Mesodermal cell (in vitro differentiated cells): ENCODE measurements around the gene TAF8.

Experiments
- H3K27ac ChIP-seq: 2 replicates; pipeline ENCODE4 v1.7.0; 2013; ENCODE audit warnings: mild to moderate bottlenecking, low read depth, low read length, moderate library complexity; ENCODE audit not compliant: severe bottlenecking
- H3K36me3 ChIP-seq: 2 replicates; pipeline ENCODE4 v1.7.1; 2013; ENCODE audit warnings: mild to moderate bottlenecking, low read length, moderate library complexity; ENCODE audit not compliant: control insufficient read depth, insufficient read depth
- H3K4me1 ChIP-seq: one replicate; pipeline ENCODE4 v1.7.1; 2013; ENCODE audit warnings: mild to moderate bottlenecking, low read length; ENCODE audit not compliant: insufficient read depth, control insufficient read depth, poor library complexity, severe bottlenecking
- H3K4me3 ChIP-seq: 2 replicates; pipeline ENCODE4 v1.7.0; 2013; ENCODE audit warnings: low read length, control low read depth, mild to moderate bottlenecking; ENCODE audit not compliant: insufficient read depth, poor library complexity, severe bottlenecking; ENCODE audit errors: extremely low read depth
- H3K9me3 ChIP-seq: 2 replicates; pipeline ENCODE4 v1.7.1; 2013; ENCODE audit warnings: mild to moderate bottlenecking, low read length, moderate library complexity; ENCODE audit not compliant: control insufficient read depth
- WGBS, 2 experiments: methylation state at CpG; one replicate each; pipeline ENCODE4 v1.1.5; 2013; ENCODE audit warnings: missing lambda C conversion rate in 2 of 2; ENCODE audit not compliant: insufficient coverage in 2 of 2; 5-methylcytosine and 5-hydroxymethylcytosine counted together

TAF8 gene

DNA sequence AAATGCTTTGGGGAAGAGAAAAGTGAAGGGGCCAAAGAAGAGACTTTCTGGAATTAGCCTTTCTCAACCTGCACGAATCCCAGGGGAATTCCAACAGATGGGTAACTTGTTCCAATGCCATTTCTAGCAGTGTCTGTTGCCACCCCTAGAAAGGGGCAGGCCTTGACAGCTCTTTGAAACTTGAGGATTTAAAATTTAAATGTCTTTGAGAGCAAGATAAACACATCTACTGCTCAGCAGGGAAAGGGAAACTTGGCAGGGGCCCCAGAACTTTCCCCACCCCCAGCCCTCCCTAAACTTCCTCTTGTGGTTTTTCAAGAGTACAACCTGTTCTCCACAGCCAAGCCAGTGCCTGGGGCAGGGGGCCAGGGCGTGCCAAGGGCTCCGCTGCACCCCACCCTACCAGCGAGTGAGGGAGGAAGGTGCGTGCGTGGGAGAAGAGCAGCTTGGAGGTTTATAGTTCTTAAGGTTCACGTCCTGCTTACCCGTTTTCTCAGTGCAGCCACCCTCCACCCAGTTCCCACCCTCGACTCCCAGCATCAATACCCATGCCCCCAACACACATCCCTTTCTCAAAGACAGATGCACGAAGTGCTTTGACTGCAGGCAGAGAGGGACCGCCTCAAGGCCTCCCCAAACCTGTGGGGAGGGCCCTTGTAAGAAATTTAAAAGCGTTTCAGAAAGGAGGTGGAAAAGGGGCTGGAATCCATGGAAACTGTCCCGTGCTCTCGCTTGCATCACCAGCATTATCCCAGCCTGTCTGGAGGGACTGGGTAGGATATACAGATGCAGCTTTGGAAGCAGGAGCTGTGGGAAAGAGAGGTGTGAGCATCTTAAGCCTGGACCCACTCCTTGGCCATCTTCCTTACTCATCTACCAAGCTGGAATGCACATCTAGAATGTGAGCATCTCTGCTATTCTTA lies 4.5 kb upstream of the TAF8 start:
- H3K36me3 ChIP-seq: no peaks in the 10 kb centered on the region
- H3K4me1 ChIP-seq: peaks cover 33% of the 10 kb centered on the region
- no peaks in the 10 kb centered on the region for H3K9me3 ChIP-seq
- no peak overlapping the region for H3K27ac ChIP-seq
- H3K4me3 ChIP-seq: no peak overlapping the region
- WGBS, 2 experiments: 13 to 18% methylated on average over 3 to 9 of the region's 14 CpGs

DNA sequence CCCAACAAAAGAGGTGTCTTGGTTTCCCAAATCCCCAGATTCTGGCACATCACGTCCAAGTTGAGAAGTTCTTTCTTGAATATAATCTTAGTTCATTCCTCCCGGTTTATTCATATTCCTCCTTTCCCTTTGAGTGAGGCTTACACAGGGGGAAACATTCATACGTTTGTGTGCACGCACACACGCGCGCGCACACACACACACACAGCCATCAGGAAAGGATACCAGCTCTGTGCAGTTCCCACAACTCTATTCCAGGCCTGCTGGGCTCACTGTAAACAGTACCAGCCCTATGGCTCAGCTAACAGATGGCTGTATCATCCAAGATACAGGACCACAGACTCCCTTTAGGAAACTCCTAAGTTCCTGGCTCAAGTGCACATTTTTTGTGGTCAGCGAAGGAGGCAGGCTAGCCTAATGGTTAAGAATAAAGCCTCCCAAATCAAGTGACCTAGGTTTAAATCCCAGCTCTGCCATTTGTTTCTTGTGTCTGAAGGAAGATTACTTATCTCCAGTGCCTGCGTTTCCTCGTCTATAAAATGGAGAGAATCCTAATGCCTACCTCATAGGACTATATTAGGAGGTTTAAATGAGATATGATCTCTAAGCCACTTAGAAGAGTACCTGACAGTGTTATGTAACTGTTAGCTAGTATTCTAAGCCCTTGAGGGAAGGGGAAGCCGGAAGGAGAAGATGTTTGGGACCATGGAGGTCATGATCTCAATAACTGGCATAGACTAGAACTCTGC lies 3.7 kb upstream of the TAF8 start:
- Histone ChIP-seq H3K27ac (no peak overlapping the region), H3K4me3 (no peak overlapping the region), H3K4me1 (peaks cover 35% of the 10 kb centered on the region), H3K36me3 (peaks cover 3% of the 10 kb centered on the region), H3K9me3 (no peaks in the 10 kb centered on the region)
- WGBS, 2 experiments: 63% methylated on average over 5 to 9 of the region's 12 CpGs

DNA sequence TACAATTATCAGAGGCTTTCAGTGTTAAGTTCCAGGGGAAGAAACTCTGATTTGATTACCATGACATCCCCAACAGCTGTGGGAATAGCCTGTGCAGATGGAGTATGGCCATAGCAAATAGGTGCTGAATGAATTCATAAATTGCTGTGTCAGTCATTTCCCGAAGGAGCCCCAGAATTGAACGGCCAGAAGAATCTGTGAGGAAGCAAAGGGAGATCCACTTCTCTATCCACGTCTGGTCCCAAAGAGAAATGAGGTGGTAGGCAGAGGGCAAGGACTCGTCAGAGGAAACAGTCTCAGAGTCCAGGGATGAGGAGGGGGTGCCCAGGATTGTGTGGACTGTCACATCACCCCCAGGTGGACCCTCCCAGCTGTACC lies 3.1 kb upstream of the TAF8 start:
- no peak overlapping the region for H3K4me3 ChIP-seq
- 90 to 100% methylated on average over 1 to 4 of the region's 4 CpGs for WGBS, 2 experiments
- peaks cover 8% of the 10 kb centered on the region for H3K36me3 ChIP-seq
- H3K9me3 ChIP-seq: no peaks in the 10 kb centered on the region
- H3K27ac ChIP-seq: no peak overlapping the region
- H3K4me1 ChIP-seq: peaks cover 35% of the 10 kb centered on the region

DNA sequence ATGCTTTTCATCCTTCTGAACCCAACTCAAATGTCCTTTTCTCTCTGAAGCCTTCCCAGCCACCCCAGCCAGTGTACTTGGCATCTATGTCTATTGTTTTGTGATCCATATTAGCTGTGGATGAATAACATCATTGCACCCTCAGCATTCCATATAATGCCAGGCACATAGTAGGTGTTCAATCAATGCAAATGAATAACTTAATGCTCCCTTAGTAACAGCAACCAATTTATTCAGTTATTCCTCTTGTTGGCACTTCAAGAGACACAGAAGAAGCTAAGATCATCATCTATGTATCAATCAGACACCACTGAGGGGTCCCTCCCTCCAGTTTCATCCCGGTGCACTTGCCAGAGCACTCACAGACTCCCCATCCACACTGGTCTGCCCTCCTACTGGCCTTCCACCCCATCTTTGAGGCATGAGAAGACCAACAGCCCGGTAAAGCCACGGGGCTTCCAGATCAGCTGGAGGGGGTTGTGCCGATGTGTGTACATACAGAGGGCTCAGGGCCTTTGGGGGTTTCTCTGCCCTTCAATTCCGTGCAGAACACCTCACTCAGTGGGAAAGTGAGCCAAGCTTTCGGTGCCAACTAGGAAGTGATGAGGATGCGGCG lies 2.4 kb upstream of the TAF8 start:
- Histone ChIP-seq H3K36me3 (peaks cover 14% of the 10 kb centered on the region), H3K4me1 (peaks cover 35% of the 10 kb centered on the region), H3K4me3 (peak overlapping the region; percentile 55), H3K27ac (no peak overlapping the region), H3K9me3 (no peaks in the 10 kb centered on the region)
- WGBS, 2 experiments: 7 to 12% methylated on average over 5 to 8 of the region's 8 CpGs

DNA sequence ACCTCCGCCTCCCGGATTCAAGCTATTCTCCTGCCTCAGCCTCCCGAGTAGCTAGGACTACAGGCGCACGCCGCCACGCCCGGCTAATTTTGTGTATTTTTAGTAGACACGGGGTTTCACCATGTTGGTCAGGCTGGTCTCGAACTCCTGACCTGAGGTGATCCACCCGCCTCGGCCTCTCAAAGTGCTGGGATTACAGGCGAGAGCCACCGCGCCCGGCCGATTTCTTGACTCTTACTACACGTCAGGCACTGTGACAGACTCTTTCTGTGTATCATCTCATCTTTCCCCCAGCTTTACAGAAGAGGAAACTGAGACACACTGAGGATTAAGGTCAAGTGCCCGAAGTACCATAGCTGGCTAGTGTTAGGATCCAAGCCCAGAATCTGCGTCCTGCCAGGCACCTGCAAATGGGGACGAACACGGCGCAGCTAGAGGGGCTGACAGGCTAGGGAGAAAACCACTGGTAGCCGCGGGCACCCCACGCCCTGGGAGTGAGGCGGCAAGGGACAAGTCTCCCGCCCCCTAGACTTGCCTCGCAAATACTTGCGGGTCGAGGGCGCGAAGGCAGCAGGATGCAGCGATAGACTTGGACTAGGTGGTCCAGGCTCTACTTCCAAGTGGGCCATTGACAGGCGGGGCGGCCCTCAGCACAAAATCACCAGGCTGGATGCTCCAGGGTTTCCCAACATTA lies 1.1 kb upstream of the TAF8 start:
- H3K36me3 ChIP-seq: peaks cover 26% of the 10 kb centered on the region
- no peak overlapping the region for H3K27ac ChIP-seq
- H3K4me1 ChIP-seq: peaks cover 31% of the 10 kb centered on the region
- peak overlapping the region; percentile 55 for H3K4me3 ChIP-seq
- no peaks in the 10 kb centered on the region for H3K9me3 ChIP-seq
- 91% methylated on average over 32 to 36 of the region's 36 CpGs for WGBS, 2 experiments

DNA sequence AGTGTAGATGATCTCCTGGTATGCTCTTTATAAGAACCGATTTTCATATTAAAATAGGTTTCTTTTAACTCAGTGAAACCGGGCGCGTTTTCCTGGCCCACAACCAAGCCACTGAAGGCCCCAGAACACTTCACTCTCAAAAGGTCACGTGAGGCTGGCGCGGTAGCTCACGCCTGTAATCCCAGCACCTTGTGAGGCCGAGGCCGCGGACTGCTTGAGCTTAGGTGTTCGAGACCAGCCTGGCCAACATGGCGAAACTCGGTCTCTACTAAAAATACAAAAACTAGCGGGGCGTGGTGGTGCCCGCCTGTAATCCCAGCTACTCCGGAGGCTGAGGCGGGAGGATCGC lies 402 bp upstream of the TAF8 start:
- H3K9me3 ChIP-seq: no peaks in the 10 kb centered on the region
- WGBS, 2 experiments: 81 to 98% methylated on average over 12 to 19 of the region's 20 CpGs
- peak overlapping the region; percentile 63 for H3K4me3 ChIP-seq
- peaks cover 30% of the 10 kb centered on the region for H3K4me1 ChIP-seq
- H3K36me3 ChIP-seq: peaks cover 32% of the 10 kb centered on the region
- H3K27ac ChIP-seq: no peak overlapping the region

DNA sequence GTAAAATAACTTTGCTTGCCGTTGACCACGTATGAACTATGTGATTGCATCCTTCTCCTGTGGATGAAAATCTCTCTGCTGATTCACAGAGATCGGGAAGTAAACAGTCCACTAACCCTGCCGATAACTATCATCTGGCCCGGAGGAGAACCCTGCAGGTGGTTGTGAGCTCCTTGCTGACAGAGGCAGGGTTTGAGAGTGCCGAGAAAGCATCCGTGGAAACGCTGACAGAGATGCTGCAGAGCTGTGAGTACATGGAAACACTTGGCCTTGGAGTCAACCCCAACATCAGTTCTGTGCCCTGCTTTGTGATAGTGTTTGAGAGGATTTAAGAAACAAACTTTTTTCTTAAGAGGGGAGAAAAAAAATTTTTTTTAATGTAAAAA lies 937 bp downstream of the TAF8 start:
- Histone ChIP-seq H3K9me3 (no peaks in the 10 kb centered on the region), H3K27ac (no peak overlapping the region), H3K36me3 (peaks cover 44% of the 10 kb centered on the region), H3K4me1 (peaks cover 17% of the 10 kb centered on the region), H3K4me3 (peak overlapping the region; percentile 63)
- 72 to 73% methylated on average over 7 of the region's 8 CpGs for WGBS, 2 experiments

DNA sequence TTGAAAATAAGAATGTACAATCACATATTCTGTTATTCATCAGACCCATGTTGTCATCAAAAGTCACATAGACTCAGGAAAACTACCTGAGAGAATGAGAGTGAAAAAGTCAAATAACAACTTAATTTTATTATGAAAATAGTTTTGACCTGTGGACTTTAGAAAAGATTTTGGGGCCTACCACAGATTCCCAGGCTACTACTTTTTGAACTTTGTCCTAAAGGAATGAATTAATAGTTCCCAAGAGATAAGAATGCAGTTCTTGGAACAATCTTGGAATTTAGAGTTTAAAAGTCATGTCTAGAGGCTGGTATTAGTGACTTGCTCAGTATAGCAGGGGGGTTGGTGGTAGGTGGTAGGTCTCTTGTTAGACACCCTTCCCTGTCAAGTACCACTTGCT lies 3.3 kb downstream of the TAF8 start:
- H3K4me1 ChIP-seq: peaks cover 6% of the 10 kb centered on the region
- no peaks in the 10 kb centered on the region for H3K9me3 ChIP-seq
- peaks cover 67% of the 10 kb centered on the region for H3K36me3 ChIP-seq
- no peak overlapping the region for H3K27ac ChIP-seq
- no peak overlapping the region for H3K4me3 ChIP-seq

DNA sequence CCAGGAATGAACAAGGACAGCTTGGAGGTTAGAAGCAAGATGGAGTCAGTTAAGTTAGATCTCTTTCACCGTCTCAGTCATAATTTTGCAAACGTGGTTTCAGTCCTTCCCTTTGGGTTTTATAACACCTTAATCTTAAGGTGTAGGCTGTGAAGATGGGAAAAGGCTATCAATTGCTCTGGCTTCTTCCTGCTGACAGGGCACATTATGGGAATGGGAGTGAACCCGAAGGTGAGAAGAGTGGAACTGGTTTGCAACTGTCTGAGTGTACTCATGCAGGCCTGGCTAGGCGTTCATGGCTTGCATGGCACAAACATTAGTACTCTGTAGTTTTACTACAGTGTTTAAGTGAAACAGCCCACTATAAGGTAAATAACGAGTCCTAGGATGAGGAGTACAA lies 9.4 kb downstream of the TAF8 start:
- Histone ChIP-seq H3K4me3 (no peak overlapping the region), H3K27ac (no peak overlapping the region), H3K4me1 (no peaks in the 10 kb centered on the region), H3K36me3 (peaks cover 85% of the 10 kb centered on the region), H3K9me3 (no peaks in the 10 kb centered on the region)
- WGBS, 2 experiments: 100% methylated on average over 1 to 3 of the region's 5 CpGs

DNA sequence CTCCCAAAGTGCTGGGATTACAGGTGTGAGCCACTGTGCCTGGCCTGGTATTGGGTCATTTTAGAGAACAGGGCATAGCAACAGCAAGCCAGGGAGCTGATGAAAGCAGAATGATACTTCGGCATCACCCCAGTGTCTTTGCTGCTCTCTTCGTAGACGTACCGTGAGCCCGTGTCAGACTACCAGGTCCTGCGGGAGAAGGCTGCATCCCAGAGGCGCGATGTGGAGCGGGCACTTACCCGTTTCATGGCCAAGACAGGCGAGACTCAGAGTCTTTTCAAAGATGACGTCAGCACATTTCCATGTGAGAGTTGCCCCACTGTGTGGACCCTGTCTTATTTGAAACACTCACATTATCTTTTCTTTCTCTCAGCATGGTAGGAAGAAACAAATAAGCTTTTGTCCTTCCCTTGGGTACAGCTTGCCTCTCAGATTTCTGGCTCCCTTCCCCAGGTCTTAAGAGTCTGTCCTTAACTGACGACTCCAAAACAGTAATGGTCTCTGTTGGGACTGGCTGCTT lies 15.9 kb downstream of the TAF8 start:
- Histone ChIP-seq H3K9me3 (no peaks in the 10 kb centered on the region), H3K4me3 (no peak overlapping the region), H3K36me3 (peaks cover 85% of the 10 kb centered on the region), H3K27ac (no peak overlapping the region), H3K4me1 (no peaks in the 10 kb centered on the region)
- 94 to 96% methylated on average over 13 of the region's 13 CpGs for WGBS, 2 experiments
